ENCODE results near the gene COL5A2. TPM values are rescaled to one million over a fixed set of nuclear protein-coding genes. Genes with fewer than 3 reads are reported as not detected.

COL5A2 gene
- total and polyA plus RNA-seq, 8 donors: 122 to 324 (median 210) TPM

DNA sequence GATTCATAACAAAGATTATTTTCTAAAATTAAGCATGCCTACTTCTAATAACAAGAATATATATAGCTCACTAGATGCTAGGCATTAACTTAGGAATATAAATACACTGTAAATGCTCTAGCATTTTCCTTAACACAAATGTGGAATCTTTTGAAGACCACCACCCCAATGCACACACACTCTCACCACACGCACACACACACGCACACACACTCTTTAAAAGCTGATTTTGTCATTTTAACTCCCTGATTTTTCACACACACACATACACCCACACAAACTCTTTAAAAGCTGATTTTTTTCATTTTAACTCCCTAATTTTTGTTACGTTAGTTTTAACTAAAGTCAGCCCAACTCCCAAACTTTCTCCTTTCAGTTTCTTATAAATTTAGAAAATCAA is 3.0 kb downstream of the COL5A2 start:
- Histone ChIP-seq H3K4me1 (no peaks in the 10 kb centered on the region), H3K4me3 (peak overlapping the region; percentile 33 to 36), H3K36me3 (no peaks in the 10 kb centered on the region), H3K27me3 (no peaks in the 10 kb centered on the region), H3K27ac (peak overlapping the region in 1 of 2 donors; percentile 83), H3K9me3 (no peaks in the 10 kb centered on the region)
- TF ChIP-seq, protein P1, sequence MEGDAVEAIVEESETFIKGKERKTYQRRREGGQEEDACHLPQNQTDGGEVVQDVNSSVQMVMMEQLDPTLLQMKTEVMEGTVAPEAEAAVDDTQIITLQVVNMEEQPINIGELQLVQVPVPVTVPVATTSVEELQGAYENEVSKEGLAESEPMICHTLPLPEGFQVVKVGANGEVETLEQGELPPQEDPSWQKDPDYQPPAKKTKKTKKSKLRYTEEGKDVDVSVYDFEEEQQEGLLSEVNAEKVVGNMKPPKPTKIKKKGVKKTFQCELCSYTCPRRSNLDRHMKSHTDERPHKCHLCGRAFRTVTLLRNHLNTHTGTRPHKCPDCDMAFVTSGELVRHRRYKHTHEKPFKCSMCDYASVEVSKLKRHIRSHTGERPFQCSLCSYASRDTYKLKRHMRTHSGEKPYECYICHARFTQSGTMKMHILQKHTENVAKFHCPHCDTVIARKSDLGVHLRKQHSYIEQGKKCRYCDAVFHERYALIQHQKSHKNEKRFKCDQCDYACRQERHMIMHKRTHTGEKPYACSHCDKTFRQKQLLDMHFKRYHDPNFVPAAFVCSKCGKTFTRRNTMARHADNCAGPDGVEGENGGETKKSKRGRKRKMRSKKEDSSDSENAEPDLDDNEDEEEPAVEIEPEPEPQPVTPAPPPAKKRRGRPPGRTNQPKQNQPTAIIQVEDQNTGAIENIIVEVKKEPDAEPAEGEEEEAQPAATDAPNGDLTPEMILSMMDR (IDR thresholded peaks at IDR 0.05): no peak
- no peak for DNase-seq
- no peak for ATAC-seq
- intact Hi-C loops (cut with DNase I): no loop called here

DNA sequence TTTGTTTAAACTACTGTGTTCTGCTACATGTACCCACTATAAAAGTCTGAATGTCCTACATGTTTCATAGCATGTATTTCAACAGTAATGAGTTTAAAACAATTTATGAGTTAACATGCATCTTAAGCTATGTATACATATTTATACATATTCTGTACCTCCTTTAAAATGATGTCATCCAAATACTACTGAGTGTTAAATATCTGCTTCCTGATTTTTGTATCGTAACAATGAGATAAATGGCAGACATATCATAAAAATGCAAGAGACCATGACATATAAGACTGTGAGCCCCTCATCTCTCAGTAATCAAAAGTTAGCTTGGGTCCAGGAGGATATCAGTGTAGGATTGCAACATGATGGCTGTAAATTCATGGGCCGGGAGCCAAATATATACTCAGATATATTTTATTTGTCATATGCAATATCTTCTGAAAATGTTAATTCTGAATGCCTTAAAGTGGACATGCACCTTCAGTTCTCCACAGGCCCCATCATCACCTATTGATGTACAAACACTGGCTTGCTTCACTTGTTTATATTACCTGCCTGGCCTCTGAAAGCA is 3.6 kb downstream of the COL5A2 start:
- H3K4me1 ChIP-seq: no peaks in the 10 kb centered on the region
- TF ChIP-seq, protein P1 (IDR thresholded peaks at IDR 0.05): no peak
- H3K27ac ChIP-seq: peak overlapping the region in 1 of 2 donors; percentile 83
- no peaks in the 10 kb centered on the region for H3K27me3 ChIP-seq
- H3K36me3 ChIP-seq: no peaks in the 10 kb centered on the region
- intact Hi-C loops (cut with DNase I): no loop called here
- no peaks in the 10 kb centered on the region for H3K9me3 ChIP-seq
- H3K4me3 ChIP-seq: peak overlapping the region; percentile 33 to 36
- DNase-seq (no peak), ATAC-seq (no peak)

DNA sequence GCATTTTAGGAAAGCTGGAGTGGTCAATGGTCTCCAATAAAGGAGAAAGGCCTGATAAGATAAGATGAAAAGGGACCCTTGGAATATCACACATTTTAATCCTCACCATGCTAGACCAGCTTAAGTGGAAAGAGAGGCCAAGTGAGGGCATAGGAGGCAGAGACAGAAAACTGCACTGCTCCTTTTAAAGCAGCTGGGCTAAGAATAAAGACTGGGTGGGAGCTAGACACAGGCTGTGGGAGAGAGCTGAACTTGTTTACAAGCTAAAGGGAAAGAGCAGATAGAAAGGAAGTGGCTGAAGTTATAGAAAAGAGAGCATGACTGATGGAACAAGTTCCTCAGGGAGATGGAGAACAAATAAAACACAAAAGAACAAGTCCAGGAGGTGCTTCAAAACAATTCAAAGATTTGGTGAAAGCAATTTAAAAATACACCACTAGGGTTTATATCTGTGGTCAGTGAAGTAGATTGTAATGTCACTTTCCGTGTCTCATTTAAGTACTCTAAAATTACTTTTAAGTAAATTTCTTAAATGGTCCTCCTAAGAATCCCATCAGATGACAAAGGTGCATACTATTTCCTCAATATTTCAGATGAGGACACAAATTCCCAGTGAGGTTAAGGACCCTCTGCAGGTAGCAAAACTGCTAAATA is 7.5 kb downstream of the COL5A2 start:
- Histone ChIP-seq H3K36me3 (no peaks in the 10 kb centered on the region), H3K4me3 (no peak overlapping the region), H3K27ac (no peak overlapping the region), H3K4me1 (no peaks in the 10 kb centered on the region), H3K9me3 (no peaks in the 10 kb centered on the region), H3K27me3 (no peaks in the 10 kb centered on the region)
- intact Hi-C loops (cut with DNase I): no loop called here
- TF ChIP-seq, protein P1 (IDR thresholded peaks at IDR 0.05): no peak
- DNase-seq (no peak), ATAC-seq (no peak)

DNA sequence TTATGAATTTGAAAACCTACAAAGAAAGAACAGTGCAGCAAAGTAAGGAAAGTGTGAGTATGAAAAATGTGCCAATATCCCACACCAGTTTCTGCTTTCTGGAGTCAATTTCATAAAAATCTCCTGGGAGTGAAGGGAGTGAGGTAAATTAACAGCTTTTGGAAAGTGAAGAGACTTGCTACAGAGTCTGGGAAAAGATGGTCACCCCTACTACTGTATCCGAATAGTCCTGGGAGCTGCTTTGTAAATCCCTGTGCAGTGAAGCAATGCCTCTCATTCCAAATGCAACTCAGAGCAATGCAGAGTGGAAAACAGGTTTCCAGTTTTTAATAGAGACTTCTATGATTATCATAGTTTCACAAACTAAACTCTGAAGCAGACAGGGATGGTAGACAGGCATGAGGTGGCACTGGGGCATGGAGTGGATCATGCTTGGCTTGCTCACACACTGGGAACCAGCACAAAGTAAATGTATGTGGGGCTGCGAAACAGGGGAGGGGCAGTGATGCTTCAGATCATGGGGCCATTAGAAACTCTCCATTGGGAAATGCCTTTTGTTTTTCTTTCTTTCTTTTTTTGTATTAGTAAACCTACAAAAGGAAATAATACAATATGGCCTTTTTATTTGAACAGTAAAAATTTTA is 10.6 kb downstream of the COL5A2 start:
- H3K27me3 ChIP-seq: no peaks in the 10 kb centered on the region
- intact Hi-C loops (cut with DNase I): no loop called here
- no peaks in the 10 kb centered on the region for H3K4me1 ChIP-seq
- no peak for ATAC-seq
- H3K4me3 ChIP-seq: no peak overlapping the region
- TF ChIP-seq, protein P1 (IDR thresholded peaks at IDR 0.05): no peak
- H3K36me3 ChIP-seq: no peaks in the 10 kb centered on the region
- H3K27ac ChIP-seq: no peak overlapping the region
- no peaks in the 10 kb centered on the region for H3K9me3 ChIP-seq
- no peak for DNase-seq

DNA sequence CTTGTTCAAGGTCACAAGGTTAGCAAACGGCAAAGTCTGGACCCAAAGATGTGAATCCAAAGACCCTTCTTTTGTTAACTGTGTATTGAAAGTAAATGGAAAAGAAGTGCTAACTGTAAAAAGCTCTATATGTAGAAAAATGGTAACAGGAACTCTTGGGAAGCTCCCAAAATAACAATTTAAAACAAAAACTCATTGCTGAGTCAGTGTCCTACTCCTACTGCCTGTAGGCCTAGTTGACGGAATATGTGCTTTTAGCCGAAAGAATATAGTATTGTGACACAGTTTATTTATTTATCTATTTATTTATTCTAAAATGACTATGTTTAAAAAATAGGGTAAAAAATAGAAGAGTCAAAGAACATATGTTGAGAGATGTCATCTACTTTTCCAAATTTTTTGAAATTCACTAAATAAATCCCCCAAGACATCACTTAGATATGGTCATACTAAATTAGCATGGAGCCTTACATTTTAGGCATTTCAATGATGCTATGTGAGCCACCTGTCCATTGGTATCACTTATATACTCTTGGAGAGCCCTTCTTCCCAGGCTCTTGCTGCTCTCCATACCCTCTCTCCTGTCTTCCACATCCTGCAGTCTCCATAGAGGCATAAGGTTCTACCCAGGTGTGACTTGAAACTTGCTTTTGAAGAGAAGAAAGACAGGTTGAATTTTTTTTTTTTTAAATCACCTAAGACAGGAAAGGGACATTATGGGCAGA is 13.7 kb downstream of the COL5A2 start:
- intact Hi-C loops (cut with DNase I): no loop called here
- Histone ChIP-seq H3K27me3 (no peaks in the 10 kb centered on the region), H3K4me3 (no peak overlapping the region), H3K4me1 (no peaks in the 10 kb centered on the region), H3K36me3 (no peaks in the 10 kb centered on the region), H3K9me3 (no peaks in the 10 kb centered on the region), H3K27ac (no peak overlapping the region)
- ATAC-seq (no peak), DNase-seq (no peak)
- TF ChIP-seq, protein P1 (IDR thresholded peaks at IDR 0.05): no peak

Data from left lung (tissue), 10 donors.